ENCODE results near the gene RPTOR.

RPTOR gene

GRCh38 chr17:80705988-80706387, 161.3 kb downstream of the RPTOR start:
- DNase-seq (ENCODE audit: low spot score) = no peak
- in situ Hi-C loops (cut with MboI; ENCODE audit: low pct_unique_long_range_greater_than_20kb, low sequenced_read_pairs, unreplicated experiment) = no loop called here
- TF ChIP-seq, protein P1, sequence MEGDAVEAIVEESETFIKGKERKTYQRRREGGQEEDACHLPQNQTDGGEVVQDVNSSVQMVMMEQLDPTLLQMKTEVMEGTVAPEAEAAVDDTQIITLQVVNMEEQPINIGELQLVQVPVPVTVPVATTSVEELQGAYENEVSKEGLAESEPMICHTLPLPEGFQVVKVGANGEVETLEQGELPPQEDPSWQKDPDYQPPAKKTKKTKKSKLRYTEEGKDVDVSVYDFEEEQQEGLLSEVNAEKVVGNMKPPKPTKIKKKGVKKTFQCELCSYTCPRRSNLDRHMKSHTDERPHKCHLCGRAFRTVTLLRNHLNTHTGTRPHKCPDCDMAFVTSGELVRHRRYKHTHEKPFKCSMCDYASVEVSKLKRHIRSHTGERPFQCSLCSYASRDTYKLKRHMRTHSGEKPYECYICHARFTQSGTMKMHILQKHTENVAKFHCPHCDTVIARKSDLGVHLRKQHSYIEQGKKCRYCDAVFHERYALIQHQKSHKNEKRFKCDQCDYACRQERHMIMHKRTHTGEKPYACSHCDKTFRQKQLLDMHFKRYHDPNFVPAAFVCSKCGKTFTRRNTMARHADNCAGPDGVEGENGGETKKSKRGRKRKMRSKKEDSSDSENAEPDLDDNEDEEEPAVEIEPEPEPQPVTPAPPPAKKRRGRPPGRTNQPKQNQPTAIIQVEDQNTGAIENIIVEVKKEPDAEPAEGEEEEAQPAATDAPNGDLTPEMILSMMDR (IDR thresholded peaks at IDR 0.05; ENCODE audit: extremely low read depth, insufficient read depth, missing control alignments) = no peak

DNA sequence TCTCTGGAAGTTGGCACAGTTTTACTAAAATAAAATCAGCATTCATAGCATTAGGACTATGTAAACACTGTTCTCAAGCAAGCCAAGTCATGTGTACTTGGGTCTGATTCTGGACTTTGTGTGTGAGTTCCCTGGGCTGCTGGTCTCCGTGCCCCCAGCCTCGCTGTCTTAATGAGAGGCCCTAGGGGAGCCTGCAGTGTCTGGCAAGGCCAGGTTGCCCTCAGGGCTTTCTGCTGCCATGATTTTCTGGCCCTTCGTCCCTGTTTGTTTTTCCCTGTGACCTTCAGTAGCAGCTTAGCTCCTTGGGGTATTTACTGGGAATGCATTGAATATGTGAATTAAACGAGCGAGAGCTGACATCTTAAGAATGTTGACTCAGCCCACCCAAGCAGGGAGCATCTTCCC, 161.8 kb downstream of the RPTOR start:
- DNase-seq (ENCODE audit: low spot score) = no peak
- in situ Hi-C loops (cut with MboI; ENCODE audit: low pct_unique_long_range_greater_than_20kb, low sequenced_read_pairs, unreplicated experiment) = no loop called here
- TF ChIP-seq, protein P1 (IDR thresholded peaks at IDR 0.05; ENCODE audit: extremely low read depth, insufficient read depth, missing control alignments) = no peak

DNA sequence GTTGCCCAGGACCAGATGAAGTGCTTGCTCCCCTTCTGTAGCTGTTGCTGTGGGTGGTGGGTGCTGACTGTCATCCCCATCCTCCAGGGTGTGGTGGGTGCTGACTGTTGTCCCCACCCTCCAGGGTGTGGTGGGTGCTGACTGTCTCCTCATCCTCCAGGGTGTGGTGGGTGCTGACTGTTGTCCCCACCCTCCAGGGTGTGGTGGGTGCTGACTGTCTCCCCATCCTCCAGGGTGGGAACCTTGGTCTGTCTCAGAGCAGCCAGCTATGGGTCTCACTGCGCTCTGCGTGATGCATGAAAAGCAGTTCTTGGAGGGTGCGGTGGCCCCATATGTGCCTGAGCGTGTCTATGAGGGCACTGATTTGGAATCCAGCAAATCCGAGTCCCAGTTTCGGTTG, 163.8 kb downstream of the RPTOR start:
- in situ Hi-C loops (cut with MboI; ENCODE audit: low pct_unique_long_range_greater_than_20kb, low sequenced_read_pairs, unreplicated experiment) = no loop called here
- TF ChIP-seq, protein P1 (IDR thresholded peaks at IDR 0.05; ENCODE audit: extremely low read depth, insufficient read depth, missing control alignments) = no peak
- no peak for DNase-seq (ENCODE audit: low spot score)

GRCh38 chr17:80709090-80709695, 164.6 kb downstream of the RPTOR start:
- TF ChIP-seq, protein P1 (IDR thresholded peaks at IDR 0.05; ENCODE audit: extremely low read depth, insufficient read depth, missing control alignments) = no peak
- DNase-seq (ENCODE audit: low spot score) = no peak
- in situ Hi-C loops (cut with MboI; ENCODE audit: low pct_unique_long_range_greater_than_20kb, low sequenced_read_pairs, unreplicated experiment) = no loop called here

DNA sequence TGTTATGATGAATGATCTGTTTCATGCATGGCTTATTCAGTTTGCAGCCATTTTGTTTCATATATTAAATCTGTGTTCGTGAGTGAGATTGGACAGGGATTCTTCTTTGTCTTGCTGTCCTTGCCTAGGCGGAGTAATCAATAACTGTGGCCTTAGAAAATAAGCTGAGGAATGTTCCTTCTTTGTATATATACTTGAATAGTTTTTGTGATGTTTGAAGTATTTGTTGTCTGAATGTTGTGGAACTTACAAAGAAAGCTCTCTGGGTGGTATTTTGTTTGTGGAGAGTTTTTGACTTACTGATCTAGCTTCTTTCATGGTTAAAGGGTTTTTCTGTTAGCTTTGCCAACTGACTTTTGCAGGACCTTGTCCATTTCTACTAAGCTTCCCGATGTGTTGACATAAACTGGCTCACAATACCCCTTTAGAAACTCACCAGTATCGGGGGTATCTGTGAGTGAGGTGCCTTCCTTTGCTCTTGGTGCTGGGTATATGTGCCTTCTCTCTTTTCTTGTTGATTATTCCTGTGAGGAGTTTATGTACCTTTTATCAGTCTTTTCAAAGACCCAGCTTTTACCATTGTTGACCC, 166.2 kb downstream of the RPTOR start:
- TF ChIP-seq, protein P1 (IDR thresholded peaks at IDR 0.05; ENCODE audit: extremely low read depth, insufficient read depth, missing control alignments) = no peak
- DNase-seq (ENCODE audit: low spot score) = no peak
- in situ Hi-C loops (cut with MboI; ENCODE audit: low pct_unique_long_range_greater_than_20kb, low sequenced_read_pairs, unreplicated experiment) = no loop called here

DNA sequence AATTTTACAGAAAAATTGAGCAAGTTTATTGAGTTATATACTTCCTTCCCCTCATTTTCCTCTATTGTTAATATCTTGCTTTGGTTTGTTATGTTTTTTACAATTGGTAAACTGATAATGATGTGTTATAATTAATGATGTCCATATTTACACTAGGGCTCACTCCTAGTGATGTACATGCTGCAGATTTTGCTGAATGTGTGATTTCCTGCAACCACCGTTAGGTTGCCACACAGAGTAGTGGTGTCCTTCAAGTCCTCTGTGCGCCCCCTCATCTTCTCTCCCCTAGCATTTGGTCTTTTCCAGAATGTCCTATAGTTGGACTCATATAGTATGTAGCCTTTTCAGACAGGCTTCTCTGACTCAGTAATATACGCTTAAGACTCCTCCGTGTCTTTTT, 167.5 kb downstream of the RPTOR start:
- no peak for DNase-seq (ENCODE audit: low spot score)
- in situ Hi-C loops (cut with MboI; ENCODE audit: low pct_unique_long_range_greater_than_20kb, low sequenced_read_pairs, unreplicated experiment) = no loop called here
- TF ChIP-seq, protein P1 (IDR thresholded peaks at IDR 0.05; ENCODE audit: extremely low read depth, insufficient read depth, missing control alignments) = no peak

Data from GM13977 (cell line).